Left hindlimb (tissue), 1 donor: Measurements from ENCODE around the gene MOB3C.
A peak's percentile ranks its signal among the peaks of the same experiment; 100 is the strongest.
"Not testable (repeated sequence)": the region's sequence is repeated elsewhere in the genome, so short reads cannot be mapped to it uniquely, and the experiment has no call there.

ENCODE experiments used
- DNase-seq: peaks from one replicate; pipeline ENCODE4 v3.0.0-alpha.2; 2018

The MOB3C gene

DNA sequence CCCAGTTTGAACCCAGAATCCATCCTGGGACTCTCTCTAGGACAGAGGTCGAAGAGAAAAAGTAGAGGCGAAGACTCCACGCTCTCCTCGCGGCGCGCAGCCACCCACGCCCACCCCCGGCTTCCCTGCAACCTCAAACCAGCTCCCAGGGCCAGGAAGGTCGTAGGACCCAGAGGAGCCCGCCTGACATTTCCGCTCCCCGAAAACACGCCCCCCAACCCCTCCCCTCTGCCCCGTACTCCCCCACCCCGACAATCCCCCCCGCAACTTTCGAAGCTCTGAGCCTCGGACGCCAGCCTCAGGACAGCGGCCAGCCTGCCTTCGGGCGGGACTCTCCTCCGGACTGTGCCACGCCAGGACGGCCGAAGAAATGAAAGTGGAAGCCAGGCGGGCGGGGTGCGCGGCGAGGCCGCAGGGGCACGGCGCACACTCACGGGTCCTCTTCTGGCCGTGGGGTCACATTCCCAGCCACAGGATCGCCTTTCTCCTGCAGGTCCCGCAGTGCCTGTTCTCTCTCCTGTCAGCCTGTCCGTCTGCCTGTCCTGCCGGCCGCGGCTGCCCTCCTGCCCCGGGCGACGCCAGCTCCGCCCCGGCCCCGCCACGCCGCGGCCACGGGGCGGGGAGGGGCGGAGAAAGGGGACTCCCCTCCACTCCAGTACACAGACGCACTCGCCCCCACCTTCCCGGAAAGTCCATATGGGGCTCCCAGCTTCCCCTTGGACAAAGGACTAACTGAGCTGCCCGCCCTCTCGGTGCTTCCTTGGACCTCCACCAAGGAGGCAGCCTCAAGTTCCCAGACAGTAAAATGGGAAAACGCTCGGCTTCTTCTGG lies at the start of gene MOB3C:
MOB3C (minus strand) TSS at position 535 of the 831 bp plus-strand sequence. CDS start 3,490 bp downstream, outside the sequence.
- DNase-seq = peak; percentile 91

GRCh38 chr1:46665983-46666382 lies 49.4 kb upstream of the MOB3C start:
- DNase-seq = no peak

- not testable (repeated sequence) for DNase-seq
These were observed 46.3 kb upstream of the MOB3C start for GRCh38 chr1:46662919-46663318.

- not testable (repeated sequence) for DNase-seq
These were observed 43.5 kb upstream of the MOB3C start for GRCh38 chr1:46660116-46660515.

DNA sequence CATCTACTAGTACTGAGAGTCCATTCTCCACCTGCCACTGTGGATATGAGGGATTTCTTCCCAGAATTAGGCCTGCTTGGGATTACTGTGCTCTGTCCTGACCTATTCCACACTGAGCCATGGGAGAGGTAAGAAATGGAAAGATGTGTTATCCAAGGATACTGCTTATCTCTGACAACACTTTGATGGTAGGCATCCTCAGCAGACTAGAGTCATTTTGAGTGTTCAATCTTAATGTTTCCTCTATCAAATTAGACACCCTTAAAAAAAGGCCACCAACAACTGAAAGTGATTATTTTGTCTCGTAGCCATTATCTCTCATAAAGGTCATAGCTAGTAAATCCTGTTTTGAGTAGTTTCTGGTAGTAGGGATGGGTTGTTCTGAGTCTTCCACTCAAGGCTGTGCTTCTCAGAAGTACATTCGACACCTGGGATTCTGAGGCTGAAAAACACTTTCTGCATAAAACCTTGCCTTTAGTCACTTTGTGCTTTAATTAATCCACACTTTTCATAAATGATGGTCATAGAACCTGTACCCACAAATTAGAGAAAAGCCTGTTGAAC lies 42.8 kb upstream of the MOB3C start:
- DNase-seq = no peak

- no peak for DNase-seq
These were observed 41.2 kb upstream of the MOB3C start for GRCh38 chr1:46657775-46658174.

GRCh38 chr1:46656643-46657042 lies 40.0 kb upstream of the MOB3C start:
- DNase-seq = no peak

DNA sequence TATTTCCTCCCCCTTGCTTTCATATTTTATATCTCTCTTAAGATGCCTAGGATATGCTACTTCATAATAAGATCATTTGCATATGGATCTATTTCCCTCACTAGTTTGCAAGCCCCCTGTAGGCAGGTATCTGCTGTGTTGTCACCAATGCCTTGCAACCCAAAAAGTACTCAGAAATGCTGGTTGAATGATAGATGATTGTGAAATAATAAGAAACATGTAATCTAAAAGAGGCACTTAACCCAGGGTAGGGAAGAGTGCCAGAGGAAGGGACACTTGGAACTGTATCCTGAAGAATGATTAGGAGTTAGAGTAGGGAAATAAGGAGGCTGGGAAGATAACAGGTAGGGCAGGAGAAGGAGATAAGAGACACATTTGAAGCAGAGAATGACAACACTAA lies 39.2 kb upstream of the MOB3C start:
- DNase-seq = no peak

DNA sequence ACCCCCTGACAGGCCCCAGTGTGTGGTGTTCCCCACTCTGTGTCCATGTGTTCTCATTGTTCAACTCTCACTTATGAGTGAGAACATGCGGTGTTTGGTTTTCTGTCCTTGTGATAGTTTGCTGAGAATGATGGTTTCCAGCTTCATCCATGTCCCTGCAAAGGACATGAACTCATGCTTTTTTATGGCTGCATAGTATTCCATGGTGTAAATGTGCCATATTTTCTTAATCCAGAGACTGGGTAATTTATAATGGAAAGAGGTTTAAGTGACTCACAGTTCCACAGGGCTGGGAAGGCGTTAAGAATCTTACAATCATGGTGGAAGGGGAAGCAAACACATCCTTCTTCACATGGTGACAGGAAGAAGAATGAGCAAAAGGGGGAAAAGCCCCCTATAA lies 38.1 kb upstream of the MOB3C start:
- DNase-seq = not testable (repeated sequence)

- DNase-seq = no peak
These were observed 37.4 kb upstream of the MOB3C start for GRCh38 chr1:46654012-46654411.

- no peak for DNase-seq
These were observed 36.9 kb upstream of the MOB3C start for GRCh38 chr1:46653405-46653958.

DNA sequence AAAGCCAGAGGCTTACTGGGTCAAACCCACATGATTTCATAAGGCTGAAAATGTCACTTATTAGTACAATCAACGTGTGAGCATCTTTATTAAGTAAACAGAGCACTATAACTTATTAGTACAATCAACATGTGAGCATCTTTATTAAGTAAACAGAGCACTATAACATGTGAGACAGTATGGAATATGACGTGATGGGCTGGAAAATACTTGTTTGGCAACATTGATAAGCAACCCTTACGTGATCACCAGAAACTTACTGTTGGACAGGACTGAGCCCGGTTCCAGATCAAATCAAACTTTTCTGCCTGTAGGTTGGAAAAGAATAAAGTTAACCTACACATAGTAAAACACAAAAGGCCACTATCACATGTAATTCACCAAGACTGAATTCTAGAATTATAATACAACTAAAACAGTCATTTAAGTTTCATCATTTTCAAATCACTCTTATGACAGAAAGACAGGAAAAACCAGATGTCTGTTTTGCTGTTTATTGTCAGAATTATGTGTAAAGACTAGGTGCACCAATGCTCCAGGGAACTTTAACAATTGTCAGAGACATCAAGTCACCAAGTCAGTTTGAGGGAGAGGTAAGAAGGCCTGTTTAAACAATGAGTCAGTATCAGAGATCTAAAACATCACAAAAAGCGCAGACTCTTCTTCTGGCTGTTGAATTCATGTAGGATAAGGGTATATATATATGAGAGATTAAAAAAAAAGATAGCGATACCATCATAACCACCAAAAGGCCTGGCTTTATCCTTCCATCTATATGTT lies 35.9 kb upstream of the MOB3C start:
- no peak for DNase-seq

DNA sequence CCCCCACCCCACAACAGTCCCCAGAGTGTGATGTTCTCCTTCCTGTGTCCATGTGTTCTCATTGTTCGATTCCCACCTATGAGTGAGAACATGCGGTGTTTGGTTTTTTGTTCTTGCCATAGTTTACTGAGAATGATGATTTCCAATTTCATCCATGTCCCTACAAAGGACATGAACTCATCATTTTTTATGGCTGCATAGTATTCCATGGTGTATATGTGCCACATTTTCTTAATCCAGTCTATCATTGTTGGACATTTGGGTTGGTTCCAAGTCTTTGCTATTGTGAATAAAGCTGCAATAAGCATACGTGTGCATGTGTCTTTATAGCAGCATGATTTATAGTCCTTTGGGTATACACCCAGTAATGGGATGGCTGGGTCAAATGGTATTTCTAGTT lies 34.5 kb upstream of the MOB3C start:
- DNase-seq = not testable (repeated sequence)

- DNase-seq = no peak
These were observed 33.9 kb upstream of the MOB3C start for GRCh38 chr1:46650491-46650890.

DNA sequence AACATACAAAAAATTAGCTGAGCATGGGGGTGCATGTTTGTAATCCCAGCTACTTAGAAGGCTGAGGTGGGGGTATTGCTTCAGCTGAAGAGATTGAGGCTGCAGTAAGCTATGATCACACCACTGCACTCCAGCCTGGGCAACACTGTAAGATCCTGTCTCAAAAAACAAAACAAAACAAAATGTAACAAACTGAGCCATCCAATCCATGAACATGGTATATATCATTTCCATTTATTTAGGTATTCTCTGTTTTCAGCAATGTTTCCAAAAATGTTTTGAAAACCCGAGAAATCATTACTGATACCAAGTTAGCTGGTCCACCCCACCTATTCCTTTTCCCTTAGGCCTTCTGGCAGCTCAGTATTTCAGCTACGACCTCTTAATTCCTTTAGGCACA lies 33.2 kb upstream of the MOB3C start:
- no peak for DNase-seq

DNA sequence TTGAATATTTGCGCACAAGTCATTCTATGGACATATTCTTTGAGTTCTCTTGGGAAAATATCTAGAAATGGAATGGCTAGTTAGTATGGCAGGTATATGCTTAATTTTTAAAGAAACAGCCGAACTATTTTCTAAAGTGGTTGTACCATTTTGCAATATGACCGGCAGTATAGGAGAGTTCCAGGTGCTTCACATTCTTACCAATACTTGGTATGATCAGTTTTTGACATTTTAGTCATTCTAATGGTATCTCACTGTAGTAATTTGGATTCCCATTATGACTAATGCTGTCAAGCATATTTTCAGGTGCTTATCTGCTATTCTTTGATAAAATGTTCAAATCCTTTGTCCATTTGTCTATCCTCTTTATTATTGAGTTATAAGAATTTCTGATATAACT lies 31.0 kb upstream of the MOB3C start:
- DNase-seq = no peak

GRCh38 chr1:46646844-46647243 lies 30.2 kb upstream of the MOB3C start:
- no peak for DNase-seq

DNA sequence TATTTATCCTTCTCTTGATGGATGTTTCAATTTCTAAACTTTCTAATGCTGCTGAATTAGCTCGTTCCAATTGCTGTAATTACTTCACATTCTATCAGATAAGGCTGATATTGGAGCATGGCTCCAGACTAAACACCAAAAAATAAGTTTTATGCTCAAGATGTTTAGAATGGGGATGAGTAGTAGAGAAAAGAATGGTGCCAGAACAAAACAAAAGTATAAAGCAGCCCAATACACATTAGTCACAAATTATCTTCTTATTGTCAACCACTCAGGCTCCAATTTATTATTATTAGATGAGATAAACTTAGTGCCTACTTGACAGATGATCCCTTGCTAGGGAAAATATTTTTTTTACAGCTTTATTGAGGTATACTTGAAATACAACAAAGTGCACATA lies 29.7 kb upstream of the MOB3C start:
- no peak for DNase-seq

DNA sequence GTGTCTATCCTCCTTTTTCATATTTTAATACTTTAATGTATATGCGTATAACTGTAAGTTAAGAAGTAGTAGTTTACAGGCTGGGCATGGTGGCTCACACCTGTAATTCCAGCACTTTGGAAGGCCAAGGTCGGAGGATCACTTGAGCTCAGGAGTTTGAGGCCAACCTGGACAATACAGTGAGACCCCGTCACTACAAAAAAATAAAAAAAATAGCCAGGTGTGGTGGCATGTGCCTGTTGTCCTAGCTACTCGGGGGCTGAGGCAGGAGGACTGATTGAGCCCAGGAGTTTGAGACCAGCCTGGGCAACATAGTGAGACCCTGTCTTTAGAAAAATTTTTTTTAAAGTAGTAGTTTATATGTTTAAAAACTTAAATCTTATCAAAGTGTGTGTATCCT lies 29.2 kb upstream of the MOB3C start:
- DNase-seq = no peak

- DNase-seq = no peak
These were observed 26.8 kb upstream of the MOB3C start for GRCh38 chr1:46643368-46643775.

DNA sequence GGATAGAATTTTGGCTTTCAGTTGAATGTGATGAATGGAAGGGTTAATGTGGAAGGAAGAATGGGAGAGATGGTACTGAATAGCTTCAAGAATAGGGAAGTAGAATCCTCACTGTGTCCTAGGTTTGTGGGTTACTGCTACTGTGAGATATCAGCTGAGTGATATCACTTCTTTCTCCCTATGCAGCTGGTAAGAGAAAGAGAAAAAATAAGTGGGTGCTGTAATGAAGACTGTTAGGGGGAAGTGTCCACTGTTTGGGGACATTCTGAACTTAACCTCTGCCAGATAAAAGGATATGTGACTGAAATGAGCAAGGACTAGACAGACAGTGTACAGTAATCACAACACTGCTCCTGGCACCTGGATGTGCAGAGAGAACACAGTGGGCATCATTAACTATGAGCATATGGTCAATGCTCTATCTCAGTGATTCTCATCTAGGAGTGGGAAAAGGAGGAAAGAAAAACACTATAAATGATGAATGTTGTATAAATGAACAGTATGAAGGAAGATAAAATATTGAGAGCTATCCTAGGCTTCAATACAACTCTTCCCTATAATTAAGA lies 25.6 kb upstream of the MOB3C start:
- no peak for DNase-seq

DNA sequence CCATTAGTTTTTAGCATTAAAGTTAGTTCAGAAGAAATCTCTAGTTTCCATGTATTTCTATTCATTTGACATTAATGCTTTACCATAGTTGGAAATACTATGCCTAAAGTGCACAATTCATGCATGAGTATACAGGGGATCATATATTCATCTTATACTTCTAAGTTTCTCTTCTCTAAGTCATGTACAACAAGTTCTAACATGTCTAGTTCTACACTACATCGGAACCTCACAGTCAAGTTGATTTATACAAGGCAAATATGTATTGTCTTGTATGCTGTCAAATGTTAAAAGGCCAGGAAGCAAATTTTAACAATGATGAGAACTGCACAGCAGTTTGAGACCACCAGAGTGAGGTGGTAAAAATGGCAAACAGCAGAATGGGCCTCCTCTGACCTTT lies 22.9 kb upstream of the MOB3C start:
- DNase-seq = no peak

- no peak for DNase-seq
These were observed 22.3 kb upstream of the MOB3C start for GRCh38 chr1:46638921-46639320.
